HG03108 (cell line): ENCODE measurements around the gene MACROD2.
A peak's percentile ranks its signal among the peaks of the same experiment; 100 is the strongest.
"Not testable (repeated sequence)": the region's sequence is repeated elsewhere in the genome, so short reads cannot be mapped to it uniquely, and the experiment has no call there.

Experiments used
- ATAC-seq: cut with Tn5 transposase; IDR thresholded peaks from one replicate; pipeline ENCODE4 v1.9.1; 2021; ENCODE audit warnings: moderate library complexity; ENCODE audit not compliant: unreplicated experiment

MACROD2 gene

GRCh38 chr20:15928946-15929345, 1933.6 kb downstream of the MACROD2 start:
- ATAC-seq = no peak

DNA sequence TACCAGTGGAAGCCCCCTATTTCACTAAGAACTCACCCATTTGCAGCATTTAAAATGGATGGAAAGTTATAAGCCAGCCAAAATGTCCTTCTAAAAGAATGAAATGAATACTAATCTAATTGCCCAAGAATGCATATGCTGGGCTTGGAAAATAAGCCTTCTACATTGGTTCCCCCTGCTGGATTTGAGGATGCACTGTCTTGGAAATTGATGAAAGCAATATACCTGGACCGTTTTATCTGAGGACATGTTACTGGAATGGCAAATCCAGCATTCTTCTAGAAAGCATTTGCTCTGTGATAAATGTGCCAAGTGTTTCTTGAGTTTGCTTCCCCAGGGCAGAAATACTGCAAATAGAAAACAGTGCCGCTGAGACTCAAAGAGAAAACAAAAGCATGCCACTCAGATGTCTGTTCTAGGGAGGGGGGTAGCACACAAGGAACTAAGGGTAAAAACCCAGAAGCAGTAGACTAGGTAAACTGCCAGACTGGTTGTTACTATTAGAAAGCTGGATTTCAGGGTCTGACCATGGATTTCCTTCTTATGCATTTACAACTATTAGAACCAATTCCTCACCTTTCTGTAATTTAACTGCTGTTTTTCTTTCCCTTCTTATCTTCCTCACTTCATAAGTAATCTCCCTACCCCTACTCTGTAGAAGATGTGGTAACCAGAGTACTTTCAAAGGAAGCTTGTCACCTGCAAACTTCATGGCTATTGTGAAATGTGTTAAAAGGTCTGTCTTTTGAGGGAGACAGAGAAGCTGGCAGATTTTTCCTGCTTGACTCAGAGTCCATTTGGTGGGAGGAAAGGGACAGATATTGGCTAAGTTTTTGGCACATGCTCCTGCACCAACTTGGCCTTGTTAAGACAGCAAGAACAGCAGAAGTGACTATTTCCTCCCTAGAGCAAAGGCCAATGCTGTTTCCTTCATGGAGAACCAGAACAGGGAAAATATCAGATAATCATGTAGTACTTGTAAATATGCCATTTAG, 1935.3 kb downstream of the MACROD2 start:
- no peak for ATAC-seq

DNA sequence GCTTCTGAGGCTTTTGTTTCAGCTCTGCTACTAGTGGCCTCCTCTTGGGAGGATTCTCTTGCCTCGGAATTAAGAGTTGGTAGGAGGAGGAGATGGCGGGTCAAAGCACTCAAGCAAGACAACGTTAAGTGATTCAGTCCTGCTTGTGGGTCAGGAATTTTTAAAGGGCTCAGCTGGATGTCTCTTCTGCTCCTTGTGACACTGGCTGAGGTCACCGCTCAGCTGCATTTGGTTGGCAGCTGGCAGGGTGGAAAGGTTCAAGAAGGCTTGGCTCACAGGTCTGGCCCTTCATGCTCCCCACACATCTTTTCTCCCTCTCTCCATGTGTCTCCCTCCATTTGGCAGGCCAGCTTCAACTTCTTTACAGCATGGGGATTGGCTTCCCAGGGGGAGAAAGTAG, 1936.6 kb downstream of the MACROD2 start:
- no peak for ATAC-seq

- ATAC-seq = peak; percentile 91
Measured at GRCh38 chr20:15937179-15937578, 1941.9 kb downstream of the MACROD2 start.

DNA sequence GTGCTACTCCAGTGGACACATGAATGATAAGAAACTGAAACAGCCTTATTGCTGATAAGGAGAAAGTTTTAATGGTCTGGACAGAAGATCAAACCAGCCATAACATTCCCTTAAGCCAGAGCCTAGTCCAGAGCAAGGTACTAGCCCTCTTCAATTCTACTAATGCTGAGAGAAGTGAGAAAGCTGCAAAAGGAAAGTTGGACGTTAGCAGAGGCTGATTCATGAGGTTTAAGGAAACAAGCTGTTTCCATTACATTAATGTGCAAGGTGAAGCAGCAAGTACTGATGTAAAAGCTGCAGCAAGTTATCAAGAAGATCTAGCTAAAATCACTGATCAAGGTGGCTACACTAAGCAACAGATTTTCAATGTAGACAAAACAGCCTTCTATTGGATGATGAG, 1943.5 kb downstream of the MACROD2 start:
- no peak for ATAC-seq

DNA sequence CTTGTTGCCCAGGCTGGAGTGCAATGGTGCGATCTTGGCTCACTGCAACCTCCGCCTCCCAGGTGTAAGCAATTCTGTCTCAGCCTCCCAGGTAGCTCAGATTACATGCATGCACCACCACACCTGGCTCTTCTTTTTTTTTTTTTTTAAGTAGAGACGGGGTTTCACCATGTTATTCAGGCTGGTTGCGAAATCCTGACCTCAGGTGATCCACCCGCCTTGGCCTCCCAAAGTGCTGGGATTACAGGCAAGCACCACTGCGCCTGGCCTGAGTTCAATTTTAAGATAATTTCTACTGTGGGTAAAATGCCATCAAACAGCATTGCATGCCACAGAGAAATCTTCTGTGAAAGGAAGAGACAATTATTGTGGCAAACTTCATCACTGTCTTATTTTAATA, 1944.8 kb downstream of the MACROD2 start:
- no peak for ATAC-seq

GRCh38 chr20:15942130-15942529, 1946.8 kb downstream of the MACROD2 start:
- ATAC-seq = no peak

- no peak for ATAC-seq
Measured at GRCh38 chr20:15945289-15945688, 1950.0 kb downstream of the MACROD2 start.

GRCh38 chr20:15949391-15949790, 1954.1 kb downstream of the MACROD2 start:
- ATAC-seq = no peak

GRCh38 chr20:15951658-15952057, 1956.3 kb downstream of the MACROD2 start:
- ATAC-seq = no peak

- no peak for ATAC-seq
Measured at GRCh38 chr20:15958142-15958541, 1962.8 kb downstream of the MACROD2 start.

DNA sequence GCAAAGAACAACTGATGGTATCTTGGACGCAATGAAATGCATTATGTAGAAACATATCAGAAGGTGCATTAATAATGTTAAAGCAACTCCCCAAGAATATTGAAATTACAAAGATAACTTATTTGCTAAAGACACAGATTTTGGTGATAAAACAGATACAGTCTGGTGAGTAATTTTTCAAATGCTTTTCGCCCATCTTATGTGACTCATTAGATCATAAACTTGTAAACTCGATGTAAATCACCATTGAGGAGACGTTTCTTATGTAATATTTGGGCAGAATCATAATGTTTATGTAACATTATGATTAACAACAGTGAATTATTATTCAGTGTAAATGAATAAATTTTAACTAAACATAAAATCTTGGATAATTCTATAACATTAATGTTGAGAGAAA, 1969.8 kb downstream of the MACROD2 start:
- ATAC-seq = no peak

- ATAC-seq = no peak
Measured at GRCh38 chr20:15967334-15967733, 1972.0 kb downstream of the MACROD2 start.

DNA sequence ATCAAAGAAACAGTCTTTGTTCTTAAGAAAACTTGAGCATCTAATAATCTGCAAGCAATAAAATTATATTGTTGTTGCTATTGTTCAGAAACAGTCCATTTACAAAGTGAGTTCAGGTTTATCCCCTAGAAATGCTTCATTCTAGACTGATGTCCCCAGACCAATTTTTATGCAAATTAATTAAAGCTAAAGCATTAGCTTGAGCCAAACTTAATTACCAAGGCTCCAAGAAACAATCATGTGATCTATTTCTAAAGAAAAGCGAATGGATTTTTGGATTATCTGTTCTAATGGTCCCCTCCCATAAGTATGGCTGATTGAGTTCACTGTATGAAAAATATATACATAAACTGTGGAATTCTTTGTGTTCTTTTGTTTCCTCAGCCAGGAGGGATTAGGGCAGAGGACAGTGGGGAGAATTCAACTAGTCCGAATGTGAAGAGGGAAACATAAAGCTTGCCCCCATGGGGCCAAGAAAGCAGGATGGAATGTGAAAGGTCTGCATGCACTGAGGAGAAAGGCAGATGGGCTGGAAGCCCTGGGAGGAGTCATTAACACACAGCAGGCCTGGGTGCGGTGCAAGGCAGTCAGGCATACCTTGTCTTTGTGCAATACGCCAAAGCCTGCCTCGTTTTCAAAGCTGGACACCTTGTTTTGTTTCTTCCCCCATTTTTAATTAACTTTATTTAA, 1980.9 kb downstream of the MACROD2 start:
- no peak for ATAC-seq

GRCh38 chr20:15977026-15977425, 1981.7 kb downstream of the MACROD2 start:
- ATAC-seq = no peak

DNA sequence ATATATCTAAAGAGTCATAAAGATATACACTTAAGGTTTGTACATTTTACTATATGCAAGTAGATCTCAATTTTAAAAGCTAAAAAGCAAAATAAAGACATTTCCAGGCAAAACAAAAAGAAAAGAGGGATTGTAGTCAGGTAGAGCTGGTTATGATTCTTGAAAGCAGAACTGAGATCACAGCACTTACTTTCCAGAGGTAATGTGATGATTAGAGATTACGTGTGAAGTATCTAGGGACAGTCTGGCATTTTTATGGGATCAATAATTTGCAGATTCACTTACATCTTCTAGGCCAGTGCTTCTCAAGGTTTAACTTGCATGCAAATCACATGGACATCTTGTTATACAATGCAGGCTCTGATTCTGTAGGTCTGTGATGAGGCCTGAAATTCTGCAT, 1982.4 kb downstream of the MACROD2 start:
- no peak for ATAC-seq

- ATAC-seq = not testable (repeated sequence)
Measured at GRCh38 chr20:15985494-15986368, 1990.4 kb downstream of the MACROD2 start.

- peak; percentile 94 for ATAC-seq
Measured at GRCh38 chr20:15986690-15987089, 1991.4 kb downstream of the MACROD2 start.

DNA sequence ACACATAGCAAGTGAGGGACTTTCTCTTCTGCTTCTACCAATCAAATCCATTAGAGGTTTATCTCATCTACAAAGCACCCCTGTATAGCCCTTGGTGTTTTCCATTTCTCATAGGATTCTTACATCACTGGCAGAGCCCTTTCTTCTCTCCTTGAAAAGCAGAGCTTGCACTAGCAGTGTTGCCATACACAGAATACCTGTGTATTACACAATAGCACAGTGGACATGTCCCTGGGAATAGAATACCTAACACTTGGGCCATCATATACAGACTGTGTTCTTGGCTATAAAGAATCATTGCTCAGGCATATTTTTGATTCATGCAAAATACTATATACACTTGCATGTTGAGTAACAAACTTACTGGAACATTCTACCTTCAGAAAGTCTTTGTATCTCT, 1996.0 kb downstream of the MACROD2 start:
- ATAC-seq = no peak

- ATAC-seq = no peak
Measured at GRCh38 chr20:15992564-15992963, 1997.2 kb downstream of the MACROD2 start.

DNA sequence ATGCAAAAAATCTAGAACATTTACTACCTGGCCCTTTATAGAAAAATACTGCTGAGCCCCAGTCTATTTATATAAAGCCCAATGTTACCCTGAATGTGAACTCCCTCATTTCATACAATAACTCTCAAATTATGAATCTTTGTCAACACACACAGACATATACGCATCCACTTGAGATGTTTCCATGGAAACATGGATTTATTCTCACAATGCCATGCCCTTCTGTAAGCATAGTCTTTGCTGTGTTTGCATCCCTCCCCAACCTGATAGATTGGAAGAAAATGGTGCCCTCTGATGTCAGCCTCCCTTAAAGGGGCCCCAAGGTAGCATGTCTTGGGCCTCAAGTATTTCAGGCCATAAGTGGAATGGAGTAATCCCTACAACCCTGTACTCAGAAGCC, 2004.8 kb downstream of the MACROD2 start:
- no peak for ATAC-seq
